ENCODE measurements around the gene GPR65.

- TF ChIP-seq SMC3 (IDR thresholded peaks at IDR 0.05), result no peak
- no peak for TF ChIP-seq CTCF (IDR thresholded peaks at IDR 0.05)
- TF ChIP-seq EP300 (IDR thresholded peaks at IDR 0.05), result no peak
- no peak for TF ChIP-seq MAZ (IDR thresholded peaks at IDR 0.05; ENCODE audit: borderline replicate concordance, low read depth, low read length)
Measured at GRCh38 chr14:87971010-87971409, 33.9 kb upstream of the GPR65 start.
